Measurements from ENCODE around the gene OBSCN.

OBSCN gene

GRCh38 chr1:228334226-228334935 is 126.5 kb downstream of the OBSCN start:
- DNase-seq (ENCODE audit: low read depth, low spot score) = no peak
- no peak overlapping the region for H3K4me3 ChIP-seq (ENCODE audit: low read depth, low read length)
- in situ Hi-C loops (cut with HindIII; ENCODE audit: low sequenced_read_pairs) = no loop called here
- TF ChIP-seq CTCF (IDR thresholded peaks at IDR 0.05; ENCODE audit: low read depth, low read length) = no peak

GRCh38 chr1:228334954-228335353 is 127.1 kb downstream of the OBSCN start:
- in situ Hi-C loops (cut with HindIII; ENCODE audit: low sequenced_read_pairs) = no loop called here
- no peak for DNase-seq (ENCODE audit: low read depth, low spot score)
- H3K4me3 ChIP-seq (ENCODE audit: low read depth, low read length) = no peak overlapping the region
- TF ChIP-seq CTCF (IDR thresholded peaks at IDR 0.05; ENCODE audit: low read depth, low read length) = no peak

- in situ Hi-C loops (cut with HindIII; ENCODE audit: low sequenced_read_pairs) = no loop called here
- TF ChIP-seq CTCF (IDR thresholded peaks at IDR 0.05; ENCODE audit: low read depth, low read length) = no peak
- no peak overlapping the region for H3K4me3 ChIP-seq (ENCODE audit: low read depth, low read length)
- DNase-seq (ENCODE audit: low read depth, low spot score) = no peak
These were observed 127.8 kb downstream of the OBSCN start for GRCh38 chr1:228335406-228336307.

- TF ChIP-seq CTCF (IDR thresholded peaks at IDR 0.05; ENCODE audit: low read depth, low read length) = no peak
- H3K4me3 ChIP-seq (ENCODE audit: low read depth, low read length) = no peak overlapping the region
- in situ Hi-C loops (cut with HindIII; ENCODE audit: low sequenced_read_pairs) = no loop called here
- no peak for DNase-seq (ENCODE audit: low read depth, low spot score)
These were observed 128.6 kb downstream of the OBSCN start for GRCh38 chr1:228336308-228337030.

- in situ Hi-C loops (cut with HindIII; ENCODE audit: low sequenced_read_pairs) = no loop called here
- no peak overlapping the region for H3K4me3 ChIP-seq (ENCODE audit: low read depth, low read length)
- no peak for TF ChIP-seq CTCF (IDR thresholded peaks at IDR 0.05; ENCODE audit: low read depth, low read length)
- no peak for DNase-seq (ENCODE audit: low read depth, low spot score)
These were observed 129.3 kb downstream of the OBSCN start for GRCh38 chr1:228337031-228337564.
